GM12874 (cell line): ENCODE measurements around the gene CD200.

Experiments used
- CTCF ChIP-seq: IDR thresholded peaks from 2 replicates; pipeline ENCODE4 v1.5.1; 2011; ENCODE audit warnings: low read depth, mild to moderate bottlenecking, control low read depth, low read length, moderate library complexity; ENCODE audit not compliant: insufficient read depth

The CD200 gene

DNA sequence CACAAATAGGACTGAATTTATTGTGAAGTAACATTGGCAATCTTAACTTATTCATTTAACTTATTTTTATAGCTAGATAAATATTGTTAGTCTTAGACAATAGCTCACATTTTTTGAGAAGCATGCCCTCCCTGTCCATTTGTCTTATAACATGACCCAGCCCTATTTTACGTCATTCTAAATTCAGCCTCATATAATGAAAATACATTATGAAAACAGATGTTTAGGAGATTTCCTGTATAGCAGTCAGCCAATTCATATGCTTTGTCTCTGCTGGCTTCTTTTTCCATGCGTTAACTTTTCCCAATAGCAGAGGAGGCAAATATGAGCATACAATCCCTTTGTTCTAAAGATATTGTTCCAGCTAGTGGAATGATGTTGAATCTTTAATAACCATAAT is 29.3 kb downstream of the CD200 start:
- TF ChIP-seq CTCF: no peak

GRCh38 chr3:112364291-112364690 is 31.3 kb downstream of the CD200 start:
- TF ChIP-seq CTCF: no peak

DNA sequence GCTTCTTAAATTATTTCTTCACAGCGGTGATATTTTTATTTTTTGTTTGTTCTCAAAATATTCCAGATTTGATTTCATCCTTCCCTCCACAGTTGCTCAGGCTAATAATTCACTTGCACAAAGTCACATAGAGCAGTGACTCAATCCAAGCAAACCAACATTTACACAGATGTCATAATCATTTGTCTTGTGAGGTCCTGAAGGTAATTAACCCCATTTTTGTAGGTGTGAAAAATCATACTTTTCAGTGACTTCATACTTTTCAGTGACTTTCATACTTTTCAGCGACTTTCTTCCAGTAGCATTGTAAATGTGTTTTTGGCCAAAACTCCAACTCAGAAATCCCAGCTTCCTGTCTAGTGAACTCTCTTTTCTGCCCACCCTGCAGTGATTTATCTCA is 32.1 kb downstream of the CD200 start:
- TF ChIP-seq CTCF: no peak

DNA sequence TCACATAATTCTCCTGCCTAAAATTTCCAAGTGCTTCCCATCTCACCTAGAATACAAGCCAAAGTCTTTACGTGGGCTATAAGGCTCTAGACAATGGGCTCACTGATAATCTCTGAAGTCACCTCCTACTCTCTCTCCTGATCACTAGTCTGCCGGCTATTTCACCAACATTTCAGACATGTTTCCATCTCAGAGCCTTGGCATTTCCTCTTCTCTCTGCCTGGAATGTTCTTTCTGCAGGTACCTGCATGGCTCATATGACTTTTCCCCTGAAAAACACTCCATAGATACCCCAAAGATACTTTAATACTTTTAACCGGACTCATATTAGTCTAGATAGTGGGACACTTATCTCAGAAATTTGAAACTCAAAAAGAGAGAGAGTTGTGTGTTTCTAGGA is 32.7 kb downstream of the CD200 start:
- TF ChIP-seq CTCF: no peak

- no peak for TF ChIP-seq CTCF
Measured at GRCh38 chr3:112366522-112366921, 33.6 kb downstream of the CD200 start.

DNA sequence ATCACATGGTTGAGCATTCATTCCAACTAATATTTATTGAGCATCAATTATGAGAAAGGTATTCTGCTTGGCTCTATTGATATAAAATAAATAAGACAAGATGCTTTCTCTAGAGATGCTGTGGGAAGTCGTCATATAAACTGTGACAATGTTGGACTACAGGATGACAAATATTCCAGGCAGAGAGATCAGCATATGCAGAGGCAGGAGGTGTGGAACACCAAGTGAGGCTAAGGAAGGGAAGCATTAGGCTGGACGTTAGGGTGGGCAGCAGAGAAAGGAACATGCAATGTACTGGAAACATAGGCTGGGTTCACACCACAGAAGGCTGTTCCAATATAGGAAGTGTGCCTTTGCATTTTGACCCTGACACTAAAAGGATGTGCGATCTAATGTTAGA is 38.6 kb downstream of the CD200 start:
- no peak for TF ChIP-seq CTCF

DNA sequence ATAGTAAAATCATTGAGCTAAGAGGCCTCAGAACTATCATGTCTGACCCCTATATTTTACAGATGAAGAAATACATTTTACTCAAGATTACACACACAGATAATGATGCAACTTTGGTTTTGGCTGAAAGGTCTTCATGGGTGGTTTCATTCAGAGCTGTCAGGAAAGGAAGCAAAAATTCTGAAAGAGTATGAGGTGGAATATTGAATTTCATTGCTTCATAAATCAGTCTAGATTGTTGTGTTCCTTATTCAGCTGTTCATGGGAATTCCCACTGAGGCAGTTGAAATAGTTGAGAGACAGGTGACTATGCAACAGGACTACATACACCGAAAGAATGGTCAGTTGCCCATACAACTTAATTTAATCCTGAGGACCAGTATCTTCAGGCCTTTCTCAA is 39.4 kb downstream of the CD200 start:
- TF ChIP-seq CTCF: no peak

GRCh38 chr3:112373476-112373875 is 40.5 kb downstream of the CD200 start:
- no peak for TF ChIP-seq CTCF
